GM12878 (cell line): ENCODE data around the gene NEGR1. TPM values are rescaled to one million over a fixed set of nuclear protein-coding genes. Genes with fewer than 3 reads are reported as not detected.

Experiments
- ATAC-seq: fragments of 200-7000 bp; cut with Tn5 transposase; 3 replicates; pipeline ENCODE4 v1.9.1; 2020; ENCODE audit warnings: mild to moderate bottlenecking, moderate library complexity
- BruUV-seq: library from RNA; stranded (reverse); fragments of 400-500 nt; replicated peaks from 2 replicates; lab custom pipeline; 2021; lab: Mats Ljungman, UMichigan
- CTCF ChIA-PET: fragments of 300-600 bp; sonication (Branson Sonifier 250); formaldehyde crosslinking; extraction: SDS; loops from one replicate; lab custom pipeline; 2021; ENCODE audit warnings: inconsistent platforms; lab: Yijun Ruan, JAX
- POLR2A ChIA-PET: fragments of 350-600 bp; formaldehyde crosslinking; extraction: SDS; loops from one replicate; lab custom pipeline; 2021; ENCODE audit warnings: inconsistent platforms; lab: Charles Lee
- RAD21 ChIA-PET: fragments of 300-600 bp; sonication (Branson Sonifier 250); formaldehyde crosslinking; loops from one replicate; lab custom pipeline; 2023; ENCODE audit warnings: antibody characterized with exemption; ENCODE audit not compliant: unreplicated experiment; lab: Charles Lee
- SMC1A ChIA-PET: fragments of 300-600 bp; sonication (Branson Sonifier 250); formaldehyde crosslinking; loops from one replicate; lab custom pipeline; 2023; ENCODE audit not compliant: unreplicated experiment, uncharacterized antibody; lab: Charles Lee
- DNase-seq: peaks from one replicate; pipeline ENCODE4 v3.0.0-alpha.2; 2011; ENCODE audit warnings: low read depth, low spot score
- FAIRE-seq: peaks from 3 replicates; lab custom pipeline; 2011; peaks lifted over from hg19 to GRCh38; lab: Jason Lieb, UNC
- H2AFZ ChIP-seq: 2 replicates; pipeline ENCODE4 v1.6.0; 2011; ENCODE audit warnings: low read depth, low read length, control low read depth; ENCODE audit not compliant: control insufficient read depth
- H3K27ac ChIP-seq: 2 replicates; pipeline ENCODE4 v1.5.1; 2011; ENCODE audit warnings: control low read depth; ENCODE audit not compliant: control insufficient read depth, insufficient read depth
- H3K27me3 ChIP-seq, 2 experiments: replicated peaks in 1 of 2; 2 replicates each; pipeline versions ENCODE4 v1.6.0 to v1.6.1; 2011; ENCODE audit warnings: low read length in 1 of 2; ENCODE audit not compliant: control insufficient read depth in 2 of 2, insufficient read depth in 2 of 2
- H3K36me3 ChIP-seq, 2 experiments: 2 replicates each; pipeline ENCODE4 v1.5.1; 2011; ENCODE audit warnings: low read length in 1 of 2; ENCODE audit not compliant: control insufficient read depth in 2 of 2, insufficient read depth in 2 of 2
- H3K4me1 ChIP-seq: 2 replicates; pipeline ENCODE4 v1.6.1; 2011; ENCODE audit warnings: mild to moderate bottlenecking, low read length, moderate library complexity, mixed read lengths; ENCODE audit not compliant: control insufficient read depth, insufficient read depth
- H3K4me2 ChIP-seq: 2 replicates; pipeline ENCODE4 v1.6.0; 2011; ENCODE audit warnings: control low read depth; ENCODE audit not compliant: control insufficient read depth, insufficient read depth
- H3K4me3 ChIP-seq: fragments of 200-600 bp; sonication (generic); 2 replicates; pipeline ENCODE4 v1.5.1; 2016
- H3K79me2 ChIP-seq: 2 replicates; pipeline ENCODE4 v1.6.0; 2011; ENCODE audit warnings: low read length; ENCODE audit not compliant: control insufficient read depth, insufficient read depth
- H3K9ac ChIP-seq: 2 replicates; pipeline ENCODE4 v1.8.0; 2011; ENCODE audit warnings: low read length, control low read depth, mixed read lengths; ENCODE audit not compliant: control insufficient read depth, insufficient read depth
- H3K9me3 ChIP-seq: replicated peaks from 3 replicates; pipeline ENCODE4 v1.5.1; 2011; ENCODE audit warnings: mild to moderate bottlenecking, low read length; ENCODE audit not compliant: control insufficient read depth, insufficient read depth
- H4K20me1 ChIP-seq: 2 replicates; pipeline ENCODE4 v1.6.0; 2011; ENCODE audit not compliant: control insufficient read depth, insufficient read depth
- BCL11A ChIP-seq: IDR thresholded peaks from 2 replicates; pipeline ENCODE4 v1.6.1; 2011; ENCODE audit warnings: low read depth, low read length
- GABPA ChIP-seq: IDR thresholded peaks from 2 replicates; pipeline ENCODE4 v1.6.1; 2014; ENCODE audit warnings: antibody characterized with exemption, low read depth, mild to moderate bottlenecking, inconsistent platforms
- JUNB ChIP-seq: IDR thresholded peaks from 2 replicates; pipeline ENCODE4 v1.6.1; 2016; ENCODE audit warnings: antibody characterized with exemption, mild to moderate bottlenecking
- MXI1 ChIP-seq: fragments of 150-350 bp; IDR thresholded peaks from 2 replicates; pipeline ENCODE4 v1.6.1; 2011; ENCODE audit warnings: low read depth, mild to moderate bottlenecking, inconsistent platforms, low read length, improper control_type of control experiment
- RELA ChIP-seq: fragments of 450-650 bp; IDR thresholded peaks from 2 replicates; pipeline ENCODE4 v1.8.0; 2014; ENCODE audit warnings: borderline replicate concordance; ENCODE audit not compliant: partially characterized antibody
- SMARCA5 ChIP-seq: fragments of 450-650 bp; IDR thresholded peaks from 2 replicates; pipeline ENCODE4 v1.6.1; 2017; ENCODE audit warnings: mild to moderate bottlenecking
- SPI1 ChIP-seq: IDR thresholded peaks from 2 replicates; pipeline ENCODE4 v1.6.1; 2011; ENCODE audit warnings: low read depth, mild to moderate bottlenecking, low read length, moderate library complexity, borderline replicate concordance; ENCODE audit not compliant: insufficient read depth
- SREBF2 ChIP-seq: IDR thresholded peaks from 2 replicates; pipeline ENCODE4 v1.6.1; 2012; ENCODE audit warnings: mild to moderate bottlenecking, low read length
- TARDBP ChIP-seq: IDR thresholded peaks from 2 replicates; pipeline ENCODE4 v1.6.1; 2016; ENCODE audit warnings: borderline replicate concordance
- TCF12 ChIP-seq: IDR thresholded peaks from 2 replicates; pipeline ENCODE4 v1.6.1; 2011; ENCODE audit warnings: low read depth, mild to moderate bottlenecking, low read length
- ZNF274 ChIP-seq: IDR thresholded peaks from one replicate; pipeline ENCODE4 v1.8.0; 2011; ENCODE audit not compliant: insufficient read length, insufficient read depth
- ZNF592 ChIP-seq: fragments of 450-650 bp; IDR thresholded peaks from 2 replicates; pipeline ENCODE4 v1.6.1; 2017; ENCODE audit warnings: mild to moderate bottlenecking, moderate library complexity
- ZSCAN29 ChIP-seq: fragments of 450-650 bp; IDR thresholded peaks from 2 replicates; pipeline ENCODE4 v1.6.1; 2017; ENCODE audit warnings: mild to moderate bottlenecking, moderate library complexity
- ZZZ3 ChIP-seq: IDR thresholded peaks from 2 replicates; pipeline ENCODE4 v1.6.1; 2011; ENCODE audit warnings: low read depth; ENCODE audit not compliant: control insufficient read depth, insufficient read length
- WGBS: methylation state at CpG from one replicate; pipeline ENCODE4 v1.1.6; 2016; ENCODE audit warnings: low lambda C conversion rate; ENCODE audit not compliant: insufficient replicate concordance, insufficient coverage; ENCODE audit errors: missing lambda C conversion rate; 5-methylcytosine and 5-hydroxymethylcytosine counted together
- in situ Hi-C: fragments of 300-500 bp; cut with MboI; formaldehyde crosslinking; loops from 9 replicates; pipeline ENCODE4 v1.14.3; 2018; ENCODE audit warnings: mixed read lengths
- intact Hi-C: fragments of 100-400 bp; cut with micrococcal nuclease; formaldehyde crosslinking; loops from one replicate; pipeline ENCODE4 v1.14.2; 2022; ENCODE audit not compliant: unreplicated experiment
- polyA plus RNA-seq, 11 experiments: library from polyadenylated mRNA; depleted of rRNA in 4 of 11; unstranded in 6 of 11; stranded (reverse) in 5 of 11; fragments of >200 nt; fragmentation: Nextera tagmentation in 4 of 11; fragmentation: Illumina TruSeq in 1 of 11; extraction: Ambion mirVana in 4 of 11; extraction: Trizol in 1 of 11; gene quantifications; 1 replicate in 1 of 11; 2 replicates in 10 of 11; pipeline versions ENCODE4 v1.2.1 to v1.2.3, GENCODE V29; 2011 to 2016; ENCODE audit warnings: inconsistent platforms in 2 of 11, missing spikeins in 2 of 11, low read depth in 1 of 11
- total RNA-seq, 4 experiments: library from RNA; depleted of rRNA in 3 of 4; stranded (reverse); fragments of >200 nt in 3 of 4; fragmentation: Illumina TruSeq in 1 of 4; extraction: Trizol in 1 of 4; gene quantifications; 2 replicates each; pipeline versions ENCODE4 v1.2.1 to v1.2.3, GENCODE V29; 2013 to 2021

NEGR1 gene
- total and polyA plus RNA-seq, 10 of the 15 experiments (the other 5 are each of a cell fraction or from before 2014, with no cell fraction given) = under 0.01 to 0.03 (median 0.01) TPM; not detected in 7

- Histone ChIP-seq H4K20me1 (no peaks in the 10 kb centered on the region), H3K79me2 (no peaks in the 10 kb centered on the region), H3K27ac (no peak overlapping the region), H3K9ac (no peak overlapping the region), H3K36me3 (no peaks in the 10 kb centered on the region), H3K9me3 (no peaks in the 10 kb centered on the region), H3K4me2 (no peak overlapping the region), H3K4me1 (peaks cover 4% of the 10 kb centered on the region), H3K27me3 (peaks cover under 1 to 6% of the 10 kb centered on the region in 2 experiments; a peak in 3 of 4 replicates), H2AFZ (no peak overlapping the region), H3K4me3 (no peak overlapping the region)
- FAIRE-seq (no peak), DNase-seq (no peak), ATAC-seq (no peak)
- ChIA-PET RAD21 (no interaction called here), SMC1A (no interaction called here), POLR2A (no interaction called here), CTCF (no interaction called here)
- in situ Hi-C loops = no loop called here
- intact Hi-C loops = no loop called here
- no TSS peak for BruUV-seq
- no peak for TF ChIP-seq SPI1
- no peak for TF ChIP-seq ZSCAN29
- TF ChIP-seq JUNB = no peak
- no peak for TF ChIP-seq RELA
- TF ChIP-seq TARDBP = no peak
- no peak for TF ChIP-seq ZZZ3
- no peak for TF ChIP-seq GABPA
These were observed 6.5 kb upstream of the NEGR1 start for GRCh38 chr1:72288886-72289285.

- Histone ChIP-seq H3K27me3 (peaks cover 8 to 10% of the 10 kb centered on the region in 2 experiments; a peak in 3 of 4 replicates), H3K36me3 (no peaks in the 10 kb centered on the region), H3K4me2 (no peak overlapping the region), H4K20me1 (no peaks in the 10 kb centered on the region), H3K79me2 (no peaks in the 10 kb centered on the region), H3K9ac (no peak overlapping the region), H3K27ac (no peak overlapping the region), H2AFZ (no peak overlapping the region), H3K9me3 (no peaks in the 10 kb centered on the region), H3K4me3 (no peak overlapping the region), H3K4me1 (peaks cover 4% of the 10 kb centered on the region)
- ATAC-seq = no peak
- in situ Hi-C loops (no loop called here), intact Hi-C loops (no loop called here)
- ChIA-PET SMC1A (no interaction called here), CTCF (interaction anchor here (0.9 kb wide), 1 partner anchor 60 kb away, joined by 3 read pairs; no protein-coding TSS in a partner anchor), RAD21 (no interaction called here), POLR2A (no interaction called here)
- BruUV-seq = no TSS peak
- no peak for DNase-seq
- WGBS = 34% methylated on average over 2 of the region's 4 CpGs
- no peak for FAIRE-seq
- TF ChIP-seq TCF12 = no peak
- TF ChIP-seq ZNF592 = no peak
- no peak for TF ChIP-seq ZNF274
- no peak for TF ChIP-seq BCL11A
- no peak for TF ChIP-seq MXI1
- TF ChIP-seq SREBF2 = no peak
- no peak for TF ChIP-seq SMARCA5
These were observed 4.1 kb upstream of the NEGR1 start for GRCh38 chr1:72286401-72286800.
